GM21717 (cell line): ENCODE data around the gene OBSCN.
A peak's percentile ranks its signal among the peaks of the same experiment; 100 is the strongest.

Experiments used
- ATAC-seq: cut with Tn5 transposase; IDR thresholded peaks from one replicate; pipeline ENCODE4 v1.9.1; 2021; ENCODE audit warnings: mild to moderate bottlenecking, moderate library complexity; ENCODE audit not compliant: unreplicated experiment

OBSCN gene

GRCh38 chr1:228394571-228395394 lies 186.9 kb downstream of the OBSCN start:
- no peak for ATAC-seq

GRCh38 chr1:228396770-228397662 lies 189.2 kb downstream of the OBSCN start:
- no peak for ATAC-seq

GRCh38 chr1:228397966-228398365 lies 190.1 kb downstream of the OBSCN start:
- no peak for ATAC-seq

GRCh38 chr1:228398741-228399461 lies 191.1 kb downstream of the OBSCN start:
- no peak for ATAC-seq

GRCh38 chr1:228399531-228400236 lies 191.8 kb downstream of the OBSCN start:
- no peak for ATAC-seq

GRCh38 chr1:228400237-228400651 lies 192.4 kb downstream of the OBSCN start:
- no peak for ATAC-seq

GRCh38 chr1:228400692-228401454 lies 193.0 kb downstream of the OBSCN start:
- ATAC-seq = no peak

- no peak for ATAC-seq
Observed at GRCh38 chr1:228401782-228402640, 194.2 kb downstream of the OBSCN start.

GRCh38 chr1:228402641-228403025 lies 194.8 kb downstream of the OBSCN start:
- no peak for ATAC-seq

- ATAC-seq = no peak
Observed at GRCh38 chr1:228403231-228403631, 195.4 kb downstream of the OBSCN start.

GRCh38 chr1:228404107-228404720 lies 196.4 kb downstream of the OBSCN start:
- ATAC-seq = no peak

GRCh38 chr1:228405200-228405978 lies 197.5 kb downstream of the OBSCN start:
- ATAC-seq = no peak

GRCh38 chr1:228405979-228406228 lies 198.1 kb downstream of the OBSCN start:
- peak; percentile 22 for ATAC-seq

- no peak for ATAC-seq
Observed at GRCh38 chr1:228407106-228408040, 199.5 kb downstream of the OBSCN start.

GRCh38 chr1:228408041-228408868 lies 200.4 kb downstream of the OBSCN start:
- no peak for ATAC-seq
